ENCODE results near the gene PPP2R2B.
A peak's percentile ranks its signal among the peaks of the same experiment; 100 is the strongest.

PPP2R2B gene

GRCh38 chr5:146878476-146879172 lies at the start of gene PPP2R2B:
Gene PPP2R2B (minus strand): TSS chr5:146878757.
- TF ChIP-seq, protein P1, sequence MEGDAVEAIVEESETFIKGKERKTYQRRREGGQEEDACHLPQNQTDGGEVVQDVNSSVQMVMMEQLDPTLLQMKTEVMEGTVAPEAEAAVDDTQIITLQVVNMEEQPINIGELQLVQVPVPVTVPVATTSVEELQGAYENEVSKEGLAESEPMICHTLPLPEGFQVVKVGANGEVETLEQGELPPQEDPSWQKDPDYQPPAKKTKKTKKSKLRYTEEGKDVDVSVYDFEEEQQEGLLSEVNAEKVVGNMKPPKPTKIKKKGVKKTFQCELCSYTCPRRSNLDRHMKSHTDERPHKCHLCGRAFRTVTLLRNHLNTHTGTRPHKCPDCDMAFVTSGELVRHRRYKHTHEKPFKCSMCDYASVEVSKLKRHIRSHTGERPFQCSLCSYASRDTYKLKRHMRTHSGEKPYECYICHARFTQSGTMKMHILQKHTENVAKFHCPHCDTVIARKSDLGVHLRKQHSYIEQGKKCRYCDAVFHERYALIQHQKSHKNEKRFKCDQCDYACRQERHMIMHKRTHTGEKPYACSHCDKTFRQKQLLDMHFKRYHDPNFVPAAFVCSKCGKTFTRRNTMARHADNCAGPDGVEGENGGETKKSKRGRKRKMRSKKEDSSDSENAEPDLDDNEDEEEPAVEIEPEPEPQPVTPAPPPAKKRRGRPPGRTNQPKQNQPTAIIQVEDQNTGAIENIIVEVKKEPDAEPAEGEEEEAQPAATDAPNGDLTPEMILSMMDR (conservative IDR thresholded peaks at IDR 0.05; ENCODE audit: low read depth, low read length): no peak
- Histone ChIP-seq H3K36me3 (ENCODE audit: insufficient read depth) (no peaks in the 10 kb centered on the region), H3K27me3 (ENCODE audit: insufficient read depth, low read depth) (no peaks in the 10 kb centered on the region), H3K4me3 (IDR thresholded peaks at IDR 0.05; ENCODE audit: insufficient read depth, low read depth, low read length) (peak within 1 kb of the TSS; percentile 16), H3K27ac (no peak within 1 kb of the TSS), H4K20me1 (ENCODE audit: insufficient read depth) (no peaks in the 10 kb centered on the region), H3K79me2 (ENCODE audit: insufficient read depth, low read depth) (no peaks in the 10 kb centered on the region), H2AFZ (ENCODE audit: low read depth) (peak within 1 kb of the TSS; percentile 91), H3K9ac (peak within 1 kb of the TSS; percentile 53; the same call in 1 of the 2 replicates), H3K4me2 (peak within 1 kb of the TSS; percentile 80), H3K4me1 (ENCODE audit: low read depth, poor library complexity, severe bottlenecking) (peaks cover 11% of the 10 kb centered on the region)

DNA sequence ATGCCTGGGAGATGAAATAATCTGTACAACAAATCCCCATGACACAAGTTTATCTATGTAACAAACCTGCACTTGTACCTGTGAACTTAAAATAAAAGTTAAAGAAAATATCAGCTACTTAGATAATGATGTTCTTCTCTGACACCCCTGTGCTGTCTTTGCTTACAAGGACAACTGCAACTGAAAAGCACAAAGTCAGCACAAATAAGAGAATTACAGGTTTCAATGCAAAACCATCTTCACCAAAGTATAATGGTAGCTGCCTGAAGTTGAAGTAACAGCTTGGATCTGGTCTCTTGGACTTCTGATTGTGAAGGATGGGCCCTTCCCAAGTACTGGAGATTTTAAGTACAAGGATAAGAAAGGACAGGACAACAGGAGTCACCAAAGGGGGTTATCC lies 45.6 kb upstream of the PPP2R2B start:
- Histone ChIP-seq H3K4me3 (IDR thresholded peaks at IDR 0.05; ENCODE audit: insufficient read depth, low read depth, low read length) (no peak overlapping the region), H3K4me1 (ENCODE audit: low read depth, poor library complexity, severe bottlenecking) (no peaks in the 10 kb centered on the region), H3K27me3 (ENCODE audit: insufficient read depth, low read depth) (no peaks in the 10 kb centered on the region), H3K36me3 (ENCODE audit: insufficient read depth) (no peaks in the 10 kb centered on the region), H2AFZ (ENCODE audit: low read depth) (no peak overlapping the region), H3K9ac (no peak overlapping the region), H3K4me2 (no peak overlapping the region), H4K20me1 (ENCODE audit: insufficient read depth) (no peaks in the 10 kb centered on the region), H3K27ac (no peak overlapping the region), H3K79me2 (ENCODE audit: insufficient read depth, low read depth) (no peaks in the 10 kb centered on the region)
- TF ChIP-seq, protein P1 (conservative IDR thresholded peaks at IDR 0.05; ENCODE audit: low read depth, low read length): no peak

GRCh38 chr5:146921225-146921624 lies 42.7 kb upstream of the PPP2R2B start:
- no peaks in the 10 kb centered on the region for H3K79me2 ChIP-seq (ENCODE audit: insufficient read depth, low read depth)
- H3K4me3 ChIP-seq (IDR thresholded peaks at IDR 0.05; ENCODE audit: insufficient read depth, low read depth, low read length): no peak overlapping the region
- no peak overlapping the region for H3K9ac ChIP-seq
- no peaks in the 10 kb centered on the region for H4K20me1 ChIP-seq (ENCODE audit: insufficient read depth)
- no peaks in the 10 kb centered on the region for H3K4me1 ChIP-seq (ENCODE audit: low read depth, poor library complexity, severe bottlenecking)
- TF ChIP-seq, protein P1 (conservative IDR thresholded peaks at IDR 0.05; ENCODE audit: low read depth, low read length): no peak
- no peaks in the 10 kb centered on the region for H3K27me3 ChIP-seq (ENCODE audit: insufficient read depth, low read depth)
- H2AFZ ChIP-seq (ENCODE audit: low read depth): no peak overlapping the region
- no peak overlapping the region for H3K4me2 ChIP-seq
- no peaks in the 10 kb centered on the region for H3K36me3 ChIP-seq (ENCODE audit: insufficient read depth)
- H3K27ac ChIP-seq: no peak overlapping the region

DNA sequence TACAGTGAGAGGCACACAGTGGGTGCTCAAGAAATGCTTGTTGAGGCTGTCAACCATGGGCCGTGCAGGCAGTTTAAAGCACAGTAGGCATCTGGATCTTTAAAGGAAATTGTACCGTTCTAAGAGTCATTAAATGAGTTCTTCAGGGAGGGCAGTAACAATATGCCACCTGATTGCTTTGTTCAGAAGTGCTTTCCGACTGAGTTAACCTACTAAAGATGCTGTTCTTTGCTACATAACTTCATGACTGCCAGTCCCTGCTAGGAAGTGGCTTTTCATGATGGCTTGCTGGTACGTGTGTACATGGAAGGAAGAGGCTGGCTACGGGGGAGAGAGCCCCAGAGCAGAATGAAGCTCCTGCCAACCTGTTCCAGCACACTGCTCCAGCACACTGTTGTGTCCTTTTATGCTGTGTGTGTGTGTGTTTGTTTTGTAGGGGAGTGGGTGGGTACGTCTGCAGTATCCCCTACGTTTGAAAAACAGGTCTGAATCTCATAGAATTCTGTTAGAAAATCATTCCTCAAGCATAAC lies 41.9 kb upstream of the PPP2R2B start:
- no peaks in the 10 kb centered on the region for H3K79me2 ChIP-seq (ENCODE audit: insufficient read depth, low read depth)
- H4K20me1 ChIP-seq (ENCODE audit: insufficient read depth): no peaks in the 10 kb centered on the region
- no peaks in the 10 kb centered on the region for H3K36me3 ChIP-seq (ENCODE audit: insufficient read depth)
- no peak overlapping the region for H3K4me3 ChIP-seq (IDR thresholded peaks at IDR 0.05; ENCODE audit: insufficient read depth, low read depth, low read length)
- no peaks in the 10 kb centered on the region for H3K27me3 ChIP-seq (ENCODE audit: insufficient read depth, low read depth)
- H3K4me2 ChIP-seq: no peak overlapping the region
- no peaks in the 10 kb centered on the region for H3K4me1 ChIP-seq (ENCODE audit: low read depth, poor library complexity, severe bottlenecking)
- no peak overlapping the region for H2AFZ ChIP-seq (ENCODE audit: low read depth)
- no peak overlapping the region for H3K27ac ChIP-seq
- H3K9ac ChIP-seq: no peak overlapping the region
- TF ChIP-seq, protein P1 (conservative IDR thresholded peaks at IDR 0.05; ENCODE audit: low read depth, low read length): no peak
